HepG2 (cell line): ENCODE data around the gene VWA7. TPM values are rescaled to one million over a fixed set of nuclear protein-coding genes. Genes with fewer than 3 reads are reported as not detected.

Experiments used
- ZFYVE20 ChIP-seq: sonication (generic); formaldehyde crosslinking; IDR thresholded peaks from 2 replicates; pipeline ENCODE4 v1.8.0; 2023; ENCODE audit warnings: low read depth, mild to moderate bottlenecking, moderate library complexity, missing genetic modification reagents, borderline replicate concordance
- ZKSCAN5 ChIP-seq: sonication (generic); formaldehyde crosslinking; IDR thresholded peaks from 2 replicates; pipeline ENCODE4 v1.5.1; 2020; ENCODE audit warnings: mild to moderate bottlenecking, missing genetic modification reagents
- polyA plus RNA-seq, 8 experiments: library from polyadenylated mRNA; depleted of rRNA in 3 of 8; stranded (reverse) in 7 of 8; unstranded in 1 of 8; fragments of >200 nt; fragmentation: Illumina TruSeq in 4 of 8; extraction: Trizol in 4 of 8; gene quantifications; 2 replicates each; pipeline versions ENCODE4 v1.2.1 to v1.2.3, GENCODE V29; 2011 to 2016; ENCODE audit warnings: low read depth in 4 of 8, missing spikeins in 1 of 8, mixed read lengths in 1 of 8; ENCODE audit not compliant: insufficient read depth in 1 of 8
- total RNA-seq, 5 experiments: library from RNA; depleted of rRNA; stranded (reverse); fragments of >200 nt; fragmentation: Illumina TruSeq; extraction: Trizol; gene quantifications; 2 replicates each; pipeline ENCODE4 v1.2.3, GENCODE V29; 2016; ENCODE audit warnings: low read depth in 1 of 5
- TF ChIP-seq, protein P1 (sequence below), 2 experiments: sonication (generic) in 1 of 2; formaldehyde crosslinking in 1 of 2; IDR thresholded peaks; 2 replicates each; pipeline versions ENCODE4 v1.4.0 to v1.6.1; 2018 to 2020; ENCODE audit warnings: missing genetic modification reagents in 2 of 2, borderline replicate concordance in 1 of 2, low read depth in 1 of 2, mild to moderate bottlenecking in 1 of 2, missing biosample characterization in 1 of 2
- TF ChIP-seq, protein P2 (sequence below): sonication (generic); formaldehyde crosslinking; IDR thresholded peaks from 2 replicates; pipeline ENCODE4 v1.8.0; 2022; ENCODE audit warnings: mild to moderate bottlenecking, missing genetic modification reagents
- TF ChIP-seq, protein P3 (sequence below): sonication (generic); formaldehyde crosslinking; IDR thresholded peaks from 2 replicates; pipeline ENCODE4 v1.5.0; 2020; ENCODE audit warnings: mild to moderate bottlenecking, missing genetic modification reagents, borderline replicate concordance
- TF ChIP-seq, protein P4 (sequence below): sonication (generic); formaldehyde crosslinking; IDR thresholded peaks from 2 replicates; pipeline ENCODE4 v1.5.0; 2020; ENCODE audit warnings: mild to moderate bottlenecking, missing genetic modification reagents, borderline replicate concordance
- TF ChIP-seq, protein P5 (sequence below): sonication (generic); formaldehyde crosslinking; IDR thresholded peaks from 2 replicates; pipeline ENCODE4 v1.5.0; 2020; ENCODE audit warnings: mild to moderate bottlenecking, missing genetic modification reagents

Gene VWA7
- total and polyA plus RNA-seq, 2 of the 13 experiments (the other 11 are each of a cell fraction or from before 2014, with no cell fraction given), result 0.86 to 3.3 TPM

DNA sequence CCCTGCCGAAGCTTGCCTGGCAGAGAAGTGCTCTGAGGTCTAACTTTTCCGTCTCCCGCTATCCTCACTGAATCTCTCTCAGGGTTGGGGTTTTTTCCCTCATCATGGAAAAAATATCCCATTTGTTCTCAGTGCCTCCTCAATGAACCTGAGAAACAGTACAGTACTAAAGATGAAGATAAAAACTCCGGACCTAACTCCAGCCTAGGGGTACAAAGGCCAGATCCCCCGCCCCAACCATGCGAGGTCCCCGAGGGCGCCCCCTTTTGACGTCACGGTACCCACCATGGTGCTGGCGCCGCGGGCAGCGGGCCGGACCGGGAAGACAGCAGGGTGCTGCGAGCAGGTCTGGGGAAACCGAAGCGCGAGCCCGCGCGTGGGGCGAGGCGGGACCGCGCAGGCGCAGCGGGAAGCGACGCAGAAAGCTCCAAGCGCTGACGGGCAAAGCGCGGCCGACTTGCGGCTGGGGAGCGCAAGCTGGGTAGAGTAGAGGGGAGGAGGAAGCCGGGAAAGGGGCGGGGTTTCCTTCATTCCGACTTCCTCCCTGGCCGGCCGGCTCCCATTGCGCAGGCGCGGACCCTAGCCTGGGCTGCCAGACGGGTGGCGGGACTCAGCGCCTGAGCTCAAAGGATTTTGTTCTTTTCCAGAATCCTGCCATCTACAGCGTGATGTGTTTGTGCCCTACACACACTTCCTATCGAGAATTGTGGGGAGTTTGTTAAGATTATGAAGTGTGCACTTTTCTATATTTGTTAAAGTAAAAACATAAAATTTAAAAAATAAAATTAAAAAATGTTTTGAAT, 29.5 kb upstream of the VWA7 start, which contains the start of gene LSM2 (continued):
- TF ChIP-seq, protein P1, sequence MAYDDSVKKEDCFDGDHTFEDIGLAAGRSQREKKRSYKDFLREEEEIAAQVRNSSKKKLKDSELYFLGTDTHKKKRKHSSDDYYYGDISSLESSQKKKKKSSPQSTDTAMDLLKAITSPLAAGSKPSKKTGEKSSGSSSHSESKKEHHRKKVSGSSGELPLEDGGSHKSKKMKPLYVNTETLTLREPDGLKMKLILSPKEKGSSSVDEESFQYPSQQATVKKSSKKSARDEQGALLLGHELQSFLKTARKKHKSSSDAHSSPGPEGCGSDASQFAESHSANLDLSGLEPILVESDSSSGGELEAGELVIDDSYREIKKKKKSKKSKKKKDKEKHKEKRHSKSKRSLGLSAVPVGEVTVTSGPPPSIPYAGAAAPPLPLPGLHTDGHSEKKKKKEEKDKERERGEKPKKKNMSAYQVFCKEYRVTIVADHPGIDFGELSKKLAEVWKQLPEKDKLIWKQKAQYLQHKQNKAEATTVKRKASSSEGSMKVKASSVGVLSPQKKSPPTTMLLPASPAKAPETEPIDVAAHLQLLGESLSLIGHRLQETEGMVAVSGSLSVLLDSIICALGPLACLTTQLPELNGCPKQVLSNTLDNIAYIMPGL (CRISPR knock-in tag; IDR thresholded peaks at IDR 0.05; ENCODE audit: borderline replicate concordance in 1 of 2, low read depth in 1 of 2), result peak; percentile 98 to 99
- TF ChIP-seq, protein P2, sequence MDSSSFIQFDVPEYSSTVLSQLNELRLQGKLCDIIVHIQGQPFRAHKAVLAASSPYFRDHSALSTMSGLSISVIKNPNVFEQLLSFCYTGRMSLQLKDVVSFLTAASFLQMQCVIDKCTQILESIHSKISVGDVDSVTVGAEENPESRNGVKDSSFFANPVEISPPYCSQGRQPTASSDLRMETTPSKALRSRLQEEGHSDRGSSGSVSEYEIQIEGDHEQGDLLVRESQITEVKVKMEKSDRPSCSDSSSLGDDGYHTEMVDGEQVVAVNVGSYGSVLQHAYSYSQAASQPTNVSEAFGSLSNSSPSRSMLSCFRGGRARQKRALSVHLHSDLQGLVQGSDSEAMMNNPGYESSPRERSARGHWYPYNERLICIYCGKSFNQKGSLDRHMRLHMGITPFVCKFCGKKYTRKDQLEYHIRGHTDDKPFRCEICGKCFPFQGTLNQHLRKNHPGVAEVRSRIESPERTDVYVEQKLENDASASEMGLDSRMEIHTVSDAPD (CRISPR knock-in tag), result peak; percentile 79; the same call in 1 of the 2 replicates
- TF ChIP-seq ZFYVE20 (CRISPR knock-in tag) (0 out of 2 replicates have a peak, but pooled peaks have one; percentile 42), ZKSCAN5 (CRISPR knock-in tag) (no peak)
- TF ChIP-seq, protein P3, sequence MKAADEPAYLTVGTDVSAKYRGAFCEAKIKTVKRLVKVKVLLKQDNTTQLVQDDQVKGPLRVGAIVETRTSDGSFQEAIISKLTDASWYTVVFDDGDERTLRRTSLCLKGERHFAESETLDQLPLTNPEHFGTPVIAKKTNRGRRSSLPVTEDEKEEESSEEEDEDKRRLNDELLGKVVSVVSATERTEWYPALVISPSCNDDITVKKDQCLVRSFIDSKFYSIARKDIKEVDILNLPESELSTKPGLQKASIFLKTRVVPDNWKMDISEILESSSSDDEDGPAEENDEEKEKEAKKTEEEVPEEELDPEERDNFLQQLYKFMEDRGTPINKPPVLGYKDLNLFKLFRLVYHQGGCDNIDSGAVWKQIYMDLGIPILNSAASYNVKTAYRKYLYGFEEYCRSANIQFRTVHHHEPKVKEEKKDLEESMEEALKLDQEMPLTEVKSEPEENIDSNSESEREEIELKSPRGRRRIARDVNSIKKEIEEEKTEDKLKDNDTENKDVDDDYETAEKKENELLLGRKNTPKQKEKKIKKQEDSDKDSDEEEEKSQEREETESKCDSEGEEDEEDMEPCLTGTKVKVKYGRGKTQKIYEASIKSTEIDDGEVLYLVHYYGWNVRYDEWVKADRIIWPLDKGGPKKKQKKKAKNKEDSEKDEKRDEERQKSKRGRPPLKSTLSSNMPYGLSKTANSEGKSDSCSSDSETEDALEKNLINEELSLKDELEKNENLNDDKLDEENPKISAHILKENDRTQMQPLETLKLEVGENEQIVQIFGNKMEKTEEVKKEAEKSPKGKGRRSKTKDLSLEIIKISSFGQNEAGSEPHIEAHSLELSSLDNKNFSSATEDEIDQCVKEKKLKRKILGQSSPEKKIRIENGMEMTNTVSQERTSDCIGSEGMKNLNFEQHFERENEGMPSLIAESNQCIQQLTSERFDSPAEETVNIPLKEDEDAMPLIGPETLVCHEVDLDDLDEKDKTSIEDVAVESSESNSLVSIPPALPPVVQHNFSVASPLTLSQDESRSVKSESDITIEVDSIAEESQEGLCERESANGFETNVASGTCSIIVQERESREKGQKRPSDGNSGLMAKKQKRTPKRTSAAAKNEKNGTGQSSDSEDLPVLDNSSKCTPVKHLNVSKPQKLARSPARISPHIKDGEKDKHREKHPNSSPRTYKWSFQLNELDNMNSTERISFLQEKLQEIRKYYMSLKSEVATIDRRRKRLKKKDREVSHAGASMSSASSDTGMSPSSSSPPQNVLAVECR (CRISPR knock-in tag), result peak; percentile 97
- TF ChIP-seq, protein P4, sequence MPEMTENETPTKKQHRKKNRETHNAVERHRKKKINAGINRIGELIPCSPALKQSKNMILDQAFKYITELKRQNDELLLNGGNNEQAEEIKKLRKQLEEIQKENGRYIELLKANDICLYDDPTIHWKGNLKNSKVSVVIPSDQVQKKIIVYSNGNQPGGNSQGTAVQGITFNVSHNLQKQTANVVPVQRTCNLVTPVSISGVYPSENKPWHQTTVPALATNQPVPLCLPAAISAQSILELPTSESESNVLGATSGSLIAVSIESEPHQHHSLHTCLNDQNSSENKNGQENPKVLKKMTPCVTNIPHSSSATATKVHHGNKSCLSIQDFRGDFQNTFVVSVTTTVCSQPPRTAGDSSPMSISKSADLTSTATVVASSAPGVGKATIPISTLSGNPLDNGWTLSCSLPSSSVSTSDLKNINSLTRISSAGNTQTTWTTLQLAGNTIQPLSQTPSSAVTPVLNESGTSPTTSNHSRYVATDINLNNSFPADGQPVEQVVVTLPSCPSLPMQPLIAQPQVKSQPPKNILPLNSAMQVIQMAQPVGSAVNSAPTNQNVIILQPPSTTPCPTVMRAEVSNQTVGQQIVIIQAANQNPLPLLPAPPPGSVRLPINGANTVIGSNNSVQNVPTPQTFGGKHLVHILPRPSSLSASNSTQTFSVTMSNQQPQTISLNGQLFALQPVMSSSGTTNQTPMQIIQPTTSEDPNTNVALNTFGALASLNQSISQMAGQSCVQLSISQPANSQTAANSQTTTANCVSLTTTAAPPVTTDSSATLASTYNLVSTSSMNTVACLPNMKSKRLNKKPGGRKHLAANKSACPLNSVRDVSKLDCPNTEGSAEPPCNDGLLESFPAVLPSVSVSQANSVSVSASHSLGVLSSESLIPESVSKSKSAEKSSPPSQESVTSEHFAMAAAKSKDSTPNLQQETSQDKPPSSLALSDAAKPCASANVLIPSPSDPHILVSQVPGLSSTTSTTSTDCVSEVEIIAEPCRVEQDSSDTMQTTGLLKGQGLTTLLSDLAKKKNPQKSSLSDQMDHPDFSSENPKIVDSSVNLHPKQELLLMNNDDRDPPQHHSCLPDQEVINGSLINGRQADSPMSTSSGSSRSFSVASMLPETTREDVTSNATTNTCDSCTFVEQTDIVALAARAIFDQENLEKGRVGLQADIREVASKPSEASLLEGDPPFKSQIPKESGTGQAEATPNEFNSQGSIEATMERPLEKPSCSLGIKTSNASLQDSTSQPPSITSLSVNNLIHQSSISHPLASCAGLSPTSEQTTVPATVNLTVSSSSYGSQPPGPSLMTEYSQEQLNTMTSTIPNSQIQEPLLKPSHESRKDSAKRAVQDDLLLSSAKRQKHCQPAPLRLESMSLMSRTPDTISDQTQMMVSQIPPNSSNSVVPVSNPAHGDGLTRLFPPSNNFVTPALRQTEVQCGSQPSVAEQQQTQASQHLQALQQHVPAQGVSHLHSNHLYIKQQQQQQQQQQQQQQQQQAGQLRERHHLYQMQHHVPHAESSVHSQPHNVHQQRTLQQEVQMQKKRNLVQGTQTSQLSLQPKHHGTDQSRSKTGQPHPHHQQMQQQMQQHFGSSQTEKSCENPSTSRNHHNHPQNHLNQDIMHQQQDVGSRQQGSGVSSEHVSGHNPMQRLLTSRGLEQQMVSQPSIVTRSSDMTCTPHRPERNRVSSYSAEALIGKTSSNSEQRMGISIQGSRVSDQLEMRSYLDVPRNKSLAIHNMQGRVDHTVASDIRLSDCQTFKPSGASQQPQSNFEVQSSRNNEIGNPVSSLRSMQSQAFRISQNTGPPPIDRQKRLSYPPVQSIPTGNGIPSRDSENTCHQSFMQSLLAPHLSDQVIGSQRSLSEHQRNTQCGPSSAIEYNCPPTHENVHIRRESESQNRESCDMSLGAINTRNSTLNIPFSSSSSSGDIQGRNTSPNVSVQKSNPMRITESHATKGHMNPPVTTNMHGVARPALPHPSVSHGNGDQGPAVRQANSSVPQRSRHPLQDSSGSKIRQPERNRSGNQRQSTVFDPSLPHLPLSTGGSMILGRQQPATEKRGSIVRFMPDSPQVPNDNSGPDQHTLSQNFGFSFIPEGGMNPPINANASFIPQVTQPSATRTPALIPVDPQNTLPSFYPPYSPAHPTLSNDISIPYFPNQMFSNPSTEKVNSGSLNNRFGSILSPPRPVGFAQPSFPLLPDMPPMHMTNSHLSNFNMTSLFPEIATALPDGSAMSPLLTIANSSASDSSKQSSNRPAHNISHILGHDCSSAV (CRISPR knock-in tag), result peak; percentile 54; the same call in 1 of the 2 replicates
- TF ChIP-seq, protein P5, sequence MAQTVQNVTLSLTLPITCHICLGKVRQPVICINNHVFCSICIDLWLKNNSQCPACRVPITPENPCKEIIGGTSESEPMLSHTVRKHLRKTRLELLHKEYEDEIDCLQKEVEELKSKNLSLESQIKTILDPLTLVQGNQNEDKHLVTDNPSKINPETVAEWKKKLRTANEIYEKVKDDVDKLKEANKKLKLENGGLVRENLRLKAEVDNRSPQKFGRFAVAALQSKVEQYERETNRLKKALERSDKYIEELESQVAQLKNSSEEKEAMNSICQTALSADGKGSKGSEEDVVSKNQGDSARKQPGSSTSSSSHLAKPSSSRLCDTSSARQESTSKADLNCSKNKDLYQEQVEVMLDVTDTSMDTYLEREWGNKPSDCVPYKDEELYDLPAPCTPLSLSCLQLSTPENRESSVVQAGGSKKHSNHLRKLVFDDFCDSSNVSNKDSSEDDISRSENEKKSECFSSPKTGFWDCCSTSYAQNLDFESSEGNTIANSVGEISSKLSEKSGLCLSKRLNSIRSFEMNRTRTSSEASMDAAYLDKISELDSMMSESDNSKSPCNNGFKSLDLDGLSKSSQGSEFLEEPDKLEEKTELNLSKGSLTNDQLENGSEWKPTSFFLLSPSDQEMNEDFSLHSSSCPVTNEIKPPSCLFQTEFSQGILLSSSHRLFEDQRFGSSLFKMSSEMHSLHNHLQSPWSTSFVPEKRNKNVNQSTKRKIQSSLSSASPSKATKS, result no peak
